ENCODE data around the gene TRAPPC3L. TPM values are rescaled to one million over a fixed set of nuclear protein-coding genes. Genes with fewer than 3 reads are reported as not detected.

The TRAPPC3L gene
- total RNA-seq, 1 experiment from 2014 or later = not detected

- Histone ChIP-seq H3K27ac (ENCODE audit: insufficient read length, low read depth, low read length) (no peak overlapping the region), H3K4ac (ENCODE audit: low read depth, low read length) (no peak overlapping the region), H3K23ac (ENCODE audit: insufficient read length, low read depth, low read length) (no peak overlapping the region), H3K9me3 (ENCODE audit: control insufficient read depth, low read depth, low read length) (no peaks in the 10 kb centered on the region), H2AK5ac (ENCODE audit: insufficient read length, low read length) (no peak overlapping the region), H2BK15ac (ENCODE audit: low read depth, low read length) (no peak overlapping the region), H2BK12ac (ENCODE audit: insufficient read length, low read depth, low read length) (no peak overlapping the region), H3K79me2 (ENCODE audit: insufficient read depth, low read length) (no peaks in the 10 kb centered on the region), H4K5ac (ENCODE audit: insufficient read length, low read depth, low read length) (no peak overlapping the region), H3K14ac (ENCODE audit: insufficient read depth, low read length) (no peak overlapping the region), H3K27me3 (ENCODE audit: insufficient read depth, low read length) (no peaks in the 10 kb centered on the region), H4K91ac (ENCODE audit: insufficient read length, low read depth, low read length) (no peak overlapping the region), H2BK5ac (ENCODE audit: insufficient read length, low read length) (no peak overlapping the region), H3K4me2 (ENCODE audit: insufficient read depth, insufficient read length, low read length) (no peak overlapping the region), H3K23me2 (ENCODE audit: insufficient read length, low read depth, low read length, poor library complexity, severe bottlenecking) (no peaks in the 10 kb centered on the region), H3T11ph (ENCODE audit: low read length) (no peak overlapping the region), H2BK20ac (ENCODE audit: low read depth, low read length, poor library complexity, severe bottlenecking) (no peak overlapping the region), H4K20me1 (ENCODE audit: control insufficient read depth, insufficient read depth, insufficient read length) (no peaks in the 10 kb centered on the region), H3K9ac (ENCODE audit: extremely low read depth, insufficient read length, low read length) (no peak overlapping the region), H3K56ac (ENCODE audit: insufficient read length, low read depth, low read length) (no peak overlapping the region), H4K8ac (replicated peaks; ENCODE audit: insufficient read length, low read depth, low read length) (no peak overlapping the region), H2BK120ac (ENCODE audit: low read depth, low read length, poor library complexity, severe bottlenecking) (no peak overlapping the region), H3K18ac (ENCODE audit: insufficient read length, low read depth, low read length) (no peak overlapping the region), H3K4me1 (ENCODE audit: insufficient read depth, low read length) (no peaks in the 10 kb centered on the region), H2AFZ (ENCODE audit: low read length) (no peak overlapping the region), H3K79me1 (ENCODE audit: insufficient read depth, low read depth, low read length, poor library complexity, severe bottlenecking) (no peaks in the 10 kb centered on the region)
- no peaks in the 10 kb centered on the region for H3K9me3 Mint-ChIP-seq
- TF ChIP-seq, protein P1, sequence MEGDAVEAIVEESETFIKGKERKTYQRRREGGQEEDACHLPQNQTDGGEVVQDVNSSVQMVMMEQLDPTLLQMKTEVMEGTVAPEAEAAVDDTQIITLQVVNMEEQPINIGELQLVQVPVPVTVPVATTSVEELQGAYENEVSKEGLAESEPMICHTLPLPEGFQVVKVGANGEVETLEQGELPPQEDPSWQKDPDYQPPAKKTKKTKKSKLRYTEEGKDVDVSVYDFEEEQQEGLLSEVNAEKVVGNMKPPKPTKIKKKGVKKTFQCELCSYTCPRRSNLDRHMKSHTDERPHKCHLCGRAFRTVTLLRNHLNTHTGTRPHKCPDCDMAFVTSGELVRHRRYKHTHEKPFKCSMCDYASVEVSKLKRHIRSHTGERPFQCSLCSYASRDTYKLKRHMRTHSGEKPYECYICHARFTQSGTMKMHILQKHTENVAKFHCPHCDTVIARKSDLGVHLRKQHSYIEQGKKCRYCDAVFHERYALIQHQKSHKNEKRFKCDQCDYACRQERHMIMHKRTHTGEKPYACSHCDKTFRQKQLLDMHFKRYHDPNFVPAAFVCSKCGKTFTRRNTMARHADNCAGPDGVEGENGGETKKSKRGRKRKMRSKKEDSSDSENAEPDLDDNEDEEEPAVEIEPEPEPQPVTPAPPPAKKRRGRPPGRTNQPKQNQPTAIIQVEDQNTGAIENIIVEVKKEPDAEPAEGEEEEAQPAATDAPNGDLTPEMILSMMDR (conservative IDR thresholded peaks at IDR 0.05) = no peak
- H3K4me3 Mint-ChIP-seq = no peak overlapping the region
- no peak for DNase-seq
- no peak overlapping the region for H3K27ac Mint-ChIP-seq
- H3K4me1 Mint-ChIP-seq = 0 out of 4 replicates have a peak, but pooled peaks cover 0 to under 1% of the 10 kb centered on the region in 2 experiments
- H3K27me3 Mint-ChIP-seq (ENCODE audit: low read depth) = no peaks in the 10 kb centered on the region; the same call in 1 of the 2 replicates
- no peaks in the 10 kb centered on the region for H3K36me3 Mint-ChIP-seq (ENCODE audit: insufficient read depth in 1 of 3, low read depth in 3 of 3)
- no CpG with 5 or more reads among the region's 1 CpG for WGBS (ENCODE audit: extremely low coverage, insufficient read length, low lambda C conversion rate)
Measured at GRCh38 chr6:116556065-116556464, 10.6 kb upstream of the TRAPPC3L start.

All from H9 (cell line).